ENCODE results near the gene RPL9. TPM values are rescaled to one million over a fixed set of nuclear protein-coding genes. Genes with fewer than 3 reads are reported as not detected.

The RPL9 gene
- total RNA-seq, 1 donor from 2014 or later = 831 TPM

- H3K36me3 Mint-ChIP-seq (ENCODE audit: unreplicated experiment) = peaks cover 6% of the 10 kb centered on the region
- H3K27ac Mint-ChIP-seq (ENCODE audit: unreplicated experiment) = no peak overlapping the region
Observed at GRCh38 chr4:39450618-39451017, 8.1 kb downstream of the RPL9 start.

GRCh38 chr4:39446842-39447573 is 11.7 kb downstream of the RPL9 start:
- Mint-ChIP-seq H3K9me3 (ENCODE audit: unreplicated experiment) (no peaks in the 10 kb centered on the region), H3K27me3 (ENCODE audit: unreplicated experiment) (peaks cover 2% of the 10 kb centered on the region), H3K27ac (ENCODE audit: unreplicated experiment) (peak overlapping the region; percentile 59), H3K36me3 (ENCODE audit: unreplicated experiment) (peaks cover 2% of the 10 kb centered on the region), H3K4me3 (ENCODE audit: unreplicated experiment) (peak overlapping the region; percentile 81), H3K4me1 (ENCODE audit: low read depth, unreplicated experiment) (peaks cover 5% of the 10 kb centered on the region)
- peak; percentile 81 for DNase-seq
- TF ChIP-seq CTCF (IDR thresholded peaks at IDR 0.05; ENCODE audit: partially characterized antibody, unreplicated experiment) = no peak

More at GRCh38 chr4:39450618-39451017, 8.1 kb downstream of the RPL9 start:
- no peak for TF ChIP-seq CTCF (IDR thresholded peaks at IDR 0.05; ENCODE audit: partially characterized antibody, unreplicated experiment)
- Mint-ChIP-seq H3K4me3 (ENCODE audit: unreplicated experiment) (no peak overlapping the region), H3K4me1 (ENCODE audit: low read depth, unreplicated experiment) (peaks cover 5% of the 10 kb centered on the region), H3K27me3 (ENCODE audit: unreplicated experiment) (peaks cover 2% of the 10 kb centered on the region), H3K9me3 (ENCODE audit: unreplicated experiment) (no peaks in the 10 kb centered on the region)
- no peak for DNase-seq

GRCh38 chr4:39446483-39446841 is 12.3 kb downstream of the RPL9 start:
- Mint-ChIP-seq H3K27ac (ENCODE audit: unreplicated experiment) (no peak overlapping the region), H3K36me3 (ENCODE audit: unreplicated experiment) (no peaks in the 10 kb centered on the region), H3K4me1 (ENCODE audit: low read depth, unreplicated experiment) (peaks cover 5% of the 10 kb centered on the region), H3K4me3 (ENCODE audit: unreplicated experiment) (no peak overlapping the region), H3K9me3 (ENCODE audit: unreplicated experiment) (no peaks in the 10 kb centered on the region), H3K27me3 (ENCODE audit: unreplicated experiment) (peaks cover 2% of the 10 kb centered on the region)
- no peak for TF ChIP-seq CTCF (IDR thresholded peaks at IDR 0.05; ENCODE audit: partially characterized antibody, unreplicated experiment)
- DNase-seq = no peak

GRCh38 chr4:39442998-39443397 is 15.7 kb downstream of the RPL9 start:
- peaks cover 5% of the 10 kb centered on the region for H3K4me1 Mint-ChIP-seq (ENCODE audit: low read depth, unreplicated experiment)
- H3K36me3 Mint-ChIP-seq (ENCODE audit: unreplicated experiment) = no peaks in the 10 kb centered on the region
- peaks cover 4% of the 10 kb centered on the region for H3K27me3 Mint-ChIP-seq (ENCODE audit: unreplicated experiment)

More at GRCh38 chr4:39442998-39443397, 15.7 kb downstream of the RPL9 start:
- no peaks in the 10 kb centered on the region for H3K9me3 Mint-ChIP-seq (ENCODE audit: unreplicated experiment)
- H3K27ac Mint-ChIP-seq (ENCODE audit: unreplicated experiment) = no peak overlapping the region
- no peak for TF ChIP-seq CTCF (IDR thresholded peaks at IDR 0.05; ENCODE audit: partially characterized antibody, unreplicated experiment)
- no peak for DNase-seq
- H3K4me3 Mint-ChIP-seq (ENCODE audit: unreplicated experiment) = no peak overlapping the region
